GM19468 (cell line): ENCODE results near the gene SLC24A5.

Experiments
- ATAC-seq: cut with Tn5 transposase; IDR thresholded peaks from one replicate; pipeline ENCODE4 v1.9.1; 2021; ENCODE audit warnings: mild to moderate bottlenecking, moderate library complexity, moderate number of reproducible peaks; ENCODE audit not compliant: unreplicated experiment; ENCODE audit errors: extremely low read depth

The SLC24A5 gene

DNA sequence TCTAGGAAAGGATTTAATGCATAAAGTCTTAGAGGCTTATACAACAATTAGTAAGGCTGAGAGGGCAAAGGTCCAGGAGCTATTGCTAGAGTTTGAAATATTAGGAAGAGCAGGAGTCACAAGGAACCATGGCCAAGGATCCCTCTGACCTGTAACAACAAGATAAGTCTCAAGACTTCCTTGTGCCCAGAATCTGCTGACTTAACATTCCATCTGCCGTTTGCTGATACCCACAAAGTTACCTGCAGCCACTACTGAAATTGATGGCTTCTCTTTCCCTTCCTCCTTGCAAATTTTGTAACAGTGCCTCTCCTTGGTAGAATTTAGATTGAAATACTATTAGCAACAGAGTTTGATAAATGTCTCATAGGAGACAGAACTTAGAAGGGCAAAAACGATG is 62.0 kb downstream of the SLC24A5 start:
- no peak for ATAC-seq

DNA sequence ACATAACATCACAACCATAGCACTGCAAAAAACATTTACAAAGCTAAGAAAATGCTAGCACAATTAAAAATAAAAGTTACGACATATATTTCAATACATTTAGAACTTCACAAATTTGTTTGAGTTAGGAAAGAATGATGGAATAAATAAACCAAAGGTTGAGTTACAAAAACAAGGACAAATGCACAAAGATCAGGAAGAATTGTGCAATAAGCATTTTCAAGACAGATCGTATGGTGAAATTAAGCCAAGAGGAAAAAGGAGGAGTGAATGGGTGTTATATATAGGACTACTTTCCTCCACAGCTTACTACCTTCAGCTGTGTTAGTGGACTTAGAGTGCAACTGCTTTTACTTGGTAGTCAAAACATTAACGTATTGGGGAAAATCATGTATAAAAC is 64.7 kb downstream of the SLC24A5 start:
- ATAC-seq, result no peak

- no peak for ATAC-seq
These were observed 65.5 kb downstream of the SLC24A5 start for GRCh38 chr15:48186271-48186670.

DNA sequence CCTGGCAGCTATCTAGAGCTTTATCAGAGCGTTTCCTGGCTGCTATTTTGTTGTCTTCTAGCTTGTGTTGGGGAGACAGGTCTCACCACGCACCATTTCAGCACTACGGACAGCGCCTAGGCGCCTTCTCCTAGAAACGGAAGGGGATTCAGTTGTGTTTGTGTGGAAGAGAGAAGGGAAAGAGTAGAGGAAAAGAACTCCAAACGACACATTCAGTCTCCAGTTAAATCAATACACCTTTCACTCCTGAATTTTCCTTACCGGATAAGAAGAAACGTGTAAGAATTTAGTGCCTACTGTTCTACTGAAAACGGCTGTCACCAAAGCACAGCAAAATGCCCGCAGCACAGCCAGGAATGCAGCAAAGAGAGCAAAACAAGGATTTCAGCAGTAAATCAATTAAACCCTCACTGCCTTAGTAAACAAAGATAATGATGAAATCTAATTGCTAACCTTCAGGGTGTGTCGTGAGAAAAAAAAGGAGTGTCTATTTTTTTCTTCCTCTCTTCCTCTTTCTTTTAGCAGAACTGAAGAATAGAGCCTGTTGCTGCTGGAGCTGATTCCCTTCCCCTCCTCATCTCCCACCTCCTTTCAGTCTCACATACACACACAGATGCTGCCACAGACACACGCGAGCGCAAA is 70.3 kb downstream of the SLC24A5 start:
- no peak for ATAC-seq

DNA sequence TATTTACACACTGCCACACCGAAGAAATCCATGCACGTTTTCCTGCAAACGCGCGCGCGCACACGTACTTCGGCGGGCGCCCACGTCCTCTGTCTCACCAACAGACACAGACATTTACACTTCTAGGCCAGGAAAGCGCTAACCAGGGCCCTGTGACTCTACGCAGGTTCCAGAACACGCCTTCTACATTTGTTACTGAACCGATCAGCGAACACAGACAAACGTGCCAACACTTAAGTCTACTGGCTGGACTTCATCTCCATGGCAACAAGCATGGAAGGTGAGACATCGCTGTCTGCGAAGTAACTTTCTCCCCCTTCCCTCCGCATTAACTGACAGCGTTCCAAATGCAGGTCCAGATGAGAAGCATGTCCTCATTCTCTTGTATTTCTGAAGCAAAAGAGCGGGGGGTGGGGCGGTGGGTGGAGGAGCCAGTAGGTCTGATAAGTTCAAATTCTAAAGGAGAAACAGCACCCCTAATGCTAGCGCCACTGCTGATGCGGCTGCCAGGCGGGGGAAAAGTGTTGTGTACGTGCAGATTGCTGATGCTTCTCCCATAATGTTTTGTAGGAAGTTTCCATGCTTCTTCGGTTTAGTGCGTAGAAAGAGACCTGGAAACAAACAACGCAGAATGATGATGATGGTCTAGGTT is 70.9 kb downstream of the SLC24A5 start, which contains the start of gene CTXN2:
Gene CTXN2 (plus strand): TSS at position 92 of the 652 bp plus-strand sequence. CDS start 9,636 bp downstream, outside the sequence.
- ATAC-seq, result no peak
